Measurements from ENCODE around the gene SCIMP. TPM values are rescaled to one million over a fixed set of nuclear protein-coding genes. Genes with fewer than 3 reads are reported as not detected.
A peak's percentile ranks its signal among the peaks of the same experiment; 100 is the strongest.

Gene SCIMP
- total and polyA plus RNA-seq, 2 of the 13 experiments (the other 11 are each of a cell fraction or from before 2014, with no cell fraction given) = not detected

- TF ChIP-seq MBNL3 (CRISPR knock-in tag; conservative IDR thresholded peaks at IDR 0.05) (no peak), ERF (CRISPR knock-in tag; IDR thresholded peaks at IDR 0.05) (peak; percentile 65; the same call in 1 of the 2 replicates), SKI (IDR thresholded peaks at IDR 0.05; ENCODE audit: partially characterized antibody) (peak; percentile 36), KLF9 (CRISPR knock-in tag; IDR thresholded peaks at IDR 0.05; ENCODE audit: low read depth) (no peak), BCL6 (CRISPR knock-in tag; IDR thresholded peaks at IDR 0.05) (0 out of 2 replicates have a peak, but pooled peaks have one; percentile 16), PHF20 (CRISPR knock-in tag; IDR thresholded peaks at IDR 0.05) (peak; percentile 82), ZFX (CRISPR knock-in tag; IDR thresholded peaks at IDR 0.05; ENCODE audit: low read depth) (peak; percentile 91), RXRA (CRISPR knock-in tag; IDR thresholded peaks at IDR 0.05) (0 out of 2 replicates have a peak, but pooled peaks have one; percentile 52), PAWR (CRISPR knock-in tag; IDR thresholded peaks at IDR 0.05; ENCODE audit: borderline replicate concordance) (0 out of 2 replicates have a peak, but pooled peaks have one; percentile 82), ZNF703 (CRISPR knock-in tag; IDR thresholded peaks at IDR 0.05; ENCODE audit: borderline replicate concordance) (no peak), ZNF614 (CRISPR knock-in tag; IDR thresholded peaks at IDR 0.05; ENCODE audit: borderline replicate concordance) (0 out of 2 replicates have a peak, but pooled peaks have one; percentile 43), ZNF761 (CRISPR knock-in tag; conservative IDR thresholded peaks at IDR 0.05) (0 out of 2 replicates have a peak, but pooled peaks have one; percentile 47), ZNF839 (CRISPR knock-in tag; IDR thresholded peaks at IDR 0.05; ENCODE audit: borderline replicate concordance) (no peak), NR2F6 (IDR thresholded peaks at IDR 0.05) (no peak), NR2F6 (CRISPR knock-in tag; IDR thresholded peaks at IDR 0.05) (no peak), HBP1 (CRISPR knock-in tag; IDR thresholded peaks at IDR 0.05; ENCODE audit: low read depth) (0 out of 2 replicates have a peak, but pooled peaks have one; percentile 45), SP5 (CRISPR knock-in tag; IDR thresholded peaks at IDR 0.05; ENCODE audit: borderline replicate concordance, low read depth) (peak; percentile 50; the same call in 1 of the 2 replicates), YY1 (IDR thresholded peaks at IDR 0.05; ENCODE audit: insufficient read depth, insufficient replicate concordance, low read depth, low read length) (peak; percentile 91), SIX1 (CRISPR knock-in tag; IDR thresholded peaks at IDR 0.05; ENCODE audit: borderline replicate concordance) (peak; percentile 59; the same call in 1 of the 2 replicates), MXI1 (IDR thresholded peaks at IDR 0.05; ENCODE audit: borderline replicate concordance, low read depth, low read length) (peak; percentile 64; the same call in 1 of the 3 replicates), NR2C2 (CRISPR knock-in tag; IDR thresholded peaks at IDR 0.05; ENCODE audit: borderline replicate concordance) (peak; percentile 86), REL (CRISPR knock-in tag; conservative IDR thresholded peaks at IDR 0.05) (0 out of 2 replicates have a peak, but pooled peaks have one; percentile 62), KDM5B (CRISPR knock-in tag; IDR thresholded peaks at IDR 0.05; ENCODE audit: borderline replicate concordance) (peak; percentile 73; the same call in 1 of the 2 replicates), FOSL1 (CRISPR knock-in tag; IDR thresholded peaks at IDR 0.05; ENCODE audit: borderline replicate concordance) (0 out of 2 replicates have a peak, but pooled peaks have one; percentile 9), POLR2AphosphoS2 (IDR thresholded peaks at IDR 0.05; ENCODE audit: low read depth, low read length) (no peak), KLF12 (CRISPR knock-in tag; IDR thresholded peaks at IDR 0.05; ENCODE audit: borderline replicate concordance) (peak; percentile 49; the same call in 1 of the 2 replicates)
- TF ChIP-seq, protein P1, sequence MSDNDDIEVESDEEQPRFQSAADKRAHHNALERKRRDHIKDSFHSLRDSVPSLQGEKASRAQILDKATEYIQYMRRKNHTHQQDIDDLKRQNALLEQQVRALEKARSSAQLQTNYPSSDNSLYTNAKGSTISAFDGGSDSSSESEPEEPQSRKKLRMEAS (IDR thresholded peaks at IDR 0.05) = peak; percentile 46; the same call in 1 of the 2 replicates
- TF ChIP-seq, protein P2, sequence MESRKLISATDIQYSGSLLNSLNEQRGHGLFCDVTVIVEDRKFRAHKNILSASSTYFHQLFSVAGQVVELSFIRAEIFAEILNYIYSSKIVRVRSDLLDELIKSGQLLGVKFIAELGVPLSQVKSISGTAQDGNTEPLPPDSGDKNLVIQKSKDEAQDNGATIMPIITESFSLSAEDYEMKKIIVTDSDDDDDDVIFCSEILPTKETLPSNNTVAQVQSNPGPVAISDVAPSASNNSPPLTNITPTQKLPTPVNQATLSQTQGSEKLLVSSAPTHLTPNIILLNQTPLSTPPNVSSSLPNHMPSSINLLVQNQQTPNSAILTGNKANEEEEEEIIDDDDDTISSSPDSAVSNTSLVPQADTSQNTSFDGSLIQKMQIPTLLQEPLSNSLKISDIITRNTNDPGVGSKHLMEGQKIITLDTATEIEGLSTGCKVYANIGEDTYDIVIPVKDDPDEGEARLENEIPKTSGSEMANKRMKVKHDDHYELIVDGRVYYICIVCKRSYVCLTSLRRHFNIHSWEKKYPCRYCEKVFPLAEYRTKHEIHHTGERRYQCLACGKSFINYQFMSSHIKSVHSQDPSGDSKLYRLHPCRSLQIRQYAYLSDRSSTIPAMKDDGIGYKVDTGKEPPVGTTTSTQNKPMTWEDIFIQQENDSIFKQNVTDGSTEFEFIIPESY (CRISPR knock-in tag; IDR thresholded peaks at IDR 0.05) = no peak
These were observed 42.9 kb downstream of the SCIMP start, which contains the start of gene ZNF594 (continued) for GRCh38 chr17:5191541-5192417.
